Small intestine (tissue), 16 donors: ENCODE data around the gene OR5D16. TPM values are rescaled to one million over a fixed set of nuclear protein-coding genes. Genes with fewer than 3 reads are reported as not detected.

Experiments
- DNase-seq, 2 donors: peaks; one replicate each; pipeline versions ENCODE4 v3.0.0 to v3.0.0-alpha.2; 2013
- FAIRE-seq: peaks from 2 replicates; lab custom pipeline; 2012; peaks lifted over from hg19 to GRCh38; lab: Jason Lieb, UNC
- H3K27ac ChIP-seq, 3 donors: one replicate each; pipeline ENCODE4 v1.5.1; 2013; ENCODE audit warnings: low read length in 2 of 3, mild to moderate bottlenecking in 2 of 3, control low read depth in 1 of 3, inconsistent platforms in 1 of 3, low read depth in 1 of 3, moderate library complexity in 1 of 3
- H3K27me3 ChIP-seq, 3 donors: one replicate each; pipeline ENCODE4 v1.6.1; 2013; ENCODE audit warnings: low read length in 3 of 3, inconsistent platforms in 1 of 3; ENCODE audit not compliant: control insufficient read depth in 3 of 3, insufficient read depth in 3 of 3
- H3K36me3 ChIP-seq, 3 donors: one replicate each; pipeline ENCODE4 v1.6.1; 2013; ENCODE audit warnings: low read length in 3 of 3, inconsistent platforms in 1 of 3, low read depth in 1 of 3, mild to moderate bottlenecking in 1 of 3, moderate library complexity in 1 of 3; ENCODE audit not compliant: control insufficient read depth in 3 of 3, insufficient read depth in 2 of 3
- H3K4me1 ChIP-seq, 3 donors: one replicate each; pipeline ENCODE4 v1.6.1; 2013; ENCODE audit warnings: low read length in 2 of 3, inconsistent platforms in 1 of 3, low read depth in 1 of 3, mild to moderate bottlenecking in 1 of 3, moderate library complexity in 1 of 3; ENCODE audit not compliant: control insufficient read depth in 3 of 3, insufficient read depth in 2 of 3
- H3K4me3 ChIP-seq, 3 donors: one replicate each; pipeline ENCODE4 v1.5.1; 2013; ENCODE audit warnings: low read length in 3 of 3, control low read depth in 1 of 3, inconsistent platforms in 1 of 3, low read depth in 1 of 3, mild to moderate bottlenecking in 1 of 3, moderate library complexity in 1 of 3
- H3K9me3 ChIP-seq, 2 donors: one replicate each; pipeline ENCODE4 v1.6.1; 2013; ENCODE audit warnings: low read depth in 1 of 2, low read length in 1 of 2; ENCODE audit not compliant: control insufficient read depth in 2 of 2, insufficient read depth in 1 of 2
- WGBS, 3 donors: extraction: QIAGEN DNeasy Blood & Tissue Kit; methylation state at CpG; one replicate each; pipeline ENCODE4 v1.1.7; 2013; 5-methylcytosine and 5-hydroxymethylcytosine counted together
- long read RNA-seq, 10 donors: transcript quantifications; one replicate each; lab custom pipeline, GENCODE V29; 2026
- polyA plus RNA-seq, 4 donors: library from polyadenylated mRNA; stranded (reverse) in 3 of 4; unstranded in 1 of 4; fragments of 200-250 nt in 3 of 4; fragments of 120-200 nt in 1 of 4; gene quantifications; one replicate each; pipeline versions ENCODE4 v1.2.1 to v1.2.3, GENCODE V29; 2013
- donor health status: healthy with polysubstance abuse.
- donor health status: control.
- donor health status: control.
- donor health status: Bipolar disorder and iron deficiency.
- donor health status: healthy.

Gene OR5D16
- polyA plus RNA-seq = not detected
- long read RNA-seq, donor 1 = 0 reads
- long read RNA-seq, donor 2 = 0 reads
- long read RNA-seq, donor 3 = 0 reads
- long read RNA-seq, donor 4 = 0 reads
- long read RNA-seq, donor 5 = 0 reads
- long read RNA-seq, donor 6 = 0 reads
- long read RNA-seq, donor 7 = 0 reads
- long read RNA-seq, donor 8 = 0 reads
- long read RNA-seq, donor 9 = 0 reads
- long read RNA-seq, donor 10 = 0 reads

DNA sequence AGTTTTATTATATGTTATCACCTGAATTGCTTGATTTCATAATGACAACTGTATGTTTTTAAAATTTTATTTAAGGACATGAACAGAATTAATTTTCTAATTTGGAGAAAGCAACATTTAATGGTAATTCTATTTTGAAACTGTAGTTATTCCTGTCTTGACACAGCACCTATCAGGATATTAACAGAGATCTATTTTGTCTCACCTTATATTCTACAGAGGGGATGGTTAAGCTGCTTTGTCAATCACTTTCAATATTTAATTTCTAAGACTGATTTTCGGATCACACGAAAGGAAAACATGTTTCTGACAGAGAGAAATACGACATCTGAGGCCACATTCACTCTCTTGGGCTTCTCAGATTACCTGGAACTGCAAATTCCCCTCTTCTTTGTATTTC lies at the start of gene OR5D16:
TSS of gene OR5D16 (plus strand) at position 301 of the 400 bp plus-strand sequence. CDS start at position 301, 0 bp downstream.
- H3K27me3 ChIP-seq = no peaks in the 10 kb centered on the region
- no peak for FAIRE-seq
- H3K9me3 ChIP-seq = peaks cover 0 to 19% of the 10 kb centered on the region in 2 donors
- no peak within 1 kb of the TSS for H3K4me3 ChIP-seq
- H3K27ac ChIP-seq = no peak within 1 kb of the TSS
- H3K36me3 ChIP-seq = no peaks in the 10 kb centered on the region
- no peaks in the 10 kb centered on the region for H3K4me1 ChIP-seq
- DNase-seq = no peak
- 21 to 31% (median 23%) methylated on average over 3 of the region's 3 CpGs for WGBS, 3 donors

DNA sequence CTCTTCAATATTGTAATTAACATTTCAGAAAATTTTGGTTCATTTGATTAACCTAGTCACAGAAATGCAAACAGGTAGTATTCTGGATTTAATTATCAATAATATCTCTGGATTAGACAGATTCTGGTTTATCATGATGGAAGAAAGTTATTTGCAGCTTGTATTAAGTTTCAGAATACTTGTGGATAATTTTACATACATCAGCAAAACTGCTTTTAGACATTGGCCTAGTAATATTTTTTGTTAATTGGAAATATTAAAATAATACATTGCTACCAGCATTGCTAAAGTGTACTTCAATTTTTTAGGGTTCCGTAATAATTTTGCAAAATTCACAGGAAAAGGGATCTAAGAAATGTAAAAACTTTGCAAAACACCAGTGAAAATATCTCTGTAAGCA lies 46.9 kb upstream of the OR5D16 start:
- 75 to 86% (median 86%) methylated on average over 1 of the region's 1 CpG for WGBS, 3 donors
- Histone ChIP-seq H3K27me3 (no peaks in the 10 kb centered on the region), H3K4me3 (no peak overlapping the region), H3K36me3 (no peaks in the 10 kb centered on the region), H3K4me1 (no peaks in the 10 kb centered on the region), H3K9me3 (peaks cover 1 to 21% of the 10 kb centered on the region in 2 donors), H3K27ac (no peak overlapping the region)
- DNase-seq = no peak
- FAIRE-seq = no peak

DNA sequence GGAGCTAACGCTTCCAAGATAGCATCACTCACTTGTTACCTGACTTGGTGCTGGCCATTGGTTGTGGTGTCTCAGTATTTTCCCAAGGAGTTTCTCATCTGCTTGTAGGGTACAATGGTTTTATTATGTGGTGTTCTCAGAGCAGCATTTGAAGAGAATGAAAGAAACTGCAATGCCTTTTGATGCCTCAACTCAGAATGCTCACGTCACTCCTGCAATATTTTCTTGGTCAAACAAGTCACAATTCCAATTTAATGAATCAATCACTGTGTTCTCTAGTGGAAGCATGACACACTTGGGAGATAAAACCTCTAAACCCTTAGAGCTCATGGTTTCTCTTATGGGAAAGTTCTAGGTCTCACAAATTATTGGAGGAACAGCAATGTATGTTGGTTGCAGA lies 45.2 kb upstream of the OR5D16 start:
- no peak overlapping the region for H3K4me3 ChIP-seq
- no peak overlapping the region for H3K27ac ChIP-seq
- no peaks in the 10 kb centered on the region for H3K27me3 ChIP-seq
- no peaks in the 10 kb centered on the region for H3K4me1 ChIP-seq
- DNase-seq (no peak), FAIRE-seq (no peak)
- 42 to 72% (median 66%) methylated on average over 2 of the region's 2 CpGs for WGBS, 3 donors
- peaks cover 1 to 13% of the 10 kb centered on the region in 2 donors for H3K9me3 ChIP-seq
- no peaks in the 10 kb centered on the region for H3K36me3 ChIP-seq

DNA sequence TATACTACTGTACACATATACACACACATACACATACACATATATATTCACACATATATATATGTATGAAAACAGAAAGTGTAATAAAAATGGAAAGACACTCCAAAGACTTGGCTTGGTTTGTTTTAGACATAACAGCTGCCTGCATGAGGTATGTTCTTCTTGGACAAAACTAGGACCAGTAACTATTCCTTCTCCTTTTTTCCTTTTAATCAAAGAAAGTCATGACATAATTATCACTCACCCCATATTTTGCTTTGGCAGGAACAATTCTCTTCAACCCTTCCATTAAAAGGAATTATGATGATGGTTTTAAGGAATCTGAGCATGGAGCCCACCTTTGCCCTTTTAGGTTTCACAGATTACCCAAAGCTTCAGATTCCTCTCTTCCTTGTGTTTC lies 43.3 kb upstream of the OR5D16 start, which contains the start of gene OR5D14:
TSS of gene OR5D14 (plus strand) at position 301 of the 400 bp plus-strand sequence. CDS start at position 301, 0 bp downstream.
- Histone ChIP-seq H3K36me3 (no peaks in the 10 kb centered on the region), H3K9me3 (peaks cover 3 to 21% of the 10 kb centered on the region in 2 donors), H3K4me3 (no peak within 1 kb of the TSS), H3K4me1 (no peaks in the 10 kb centered on the region), H3K27ac (no peak within 1 kb of the TSS), H3K27me3 (no peaks in the 10 kb centered on the region)
- no peak for DNase-seq
- FAIRE-seq = no peak

DNA sequence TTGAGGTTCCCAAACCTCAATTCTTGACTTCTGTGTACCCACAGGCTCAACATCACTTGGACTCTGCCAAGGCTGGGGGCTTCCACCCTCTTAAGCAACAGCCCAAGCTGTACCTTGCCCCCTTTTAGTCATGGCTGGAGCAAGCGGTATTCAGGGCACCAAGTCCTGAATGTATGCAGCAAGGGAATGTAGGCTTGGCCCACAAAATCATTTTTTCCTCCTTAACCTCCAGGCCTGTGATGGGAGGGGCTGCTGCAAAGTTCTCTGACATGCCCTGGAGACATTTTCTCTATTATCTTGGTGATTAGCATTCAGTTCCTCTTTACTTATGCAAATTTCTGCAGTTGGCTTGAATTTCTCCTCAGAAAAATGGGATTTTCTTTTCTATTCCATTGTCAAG lies 32.3 kb upstream of the OR5D16 start:
- no peak for FAIRE-seq
- Histone ChIP-seq H3K4me3 (no peak overlapping the region), H3K36me3 (no peaks in the 10 kb centered on the region), H3K4me1 (no peaks in the 10 kb centered on the region), H3K27ac (no peak overlapping the region), H3K9me3 (peaks cover 0 to 17% of the 10 kb centered on the region in 2 donors), H3K27me3 (no peaks in the 10 kb centered on the region)
- 76 to 90% (median 86%) methylated on average over 1 of the region's 1 CpG for WGBS, 3 donors
- no peak for DNase-seq

DNA sequence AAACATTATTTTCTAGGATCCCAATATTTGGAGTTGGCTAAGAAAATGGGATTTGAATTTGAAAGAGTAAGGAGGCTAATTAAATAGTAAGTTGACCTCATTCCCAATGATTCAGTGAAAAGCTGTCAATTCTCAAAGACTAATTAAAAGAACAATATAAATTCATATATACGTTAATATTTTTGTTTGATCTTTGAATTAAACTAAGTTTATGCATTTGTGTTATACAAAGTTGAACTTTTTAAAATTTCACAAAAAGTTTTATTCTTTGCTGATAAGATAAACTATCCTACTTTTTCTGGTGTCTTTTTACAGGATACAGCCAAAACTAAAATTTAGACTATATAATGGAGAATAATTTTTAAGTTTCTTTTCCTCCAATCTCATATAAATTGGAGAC lies 27.5 kb upstream of the OR5D16 start, which contains the start of gene OR5L1:
TSS of gene OR5L1 (plus strand) at position 301 of the 400 bp plus-strand sequence. CDS start 100 bp downstream, outside the sequence.
- H3K36me3 ChIP-seq = no peaks in the 10 kb centered on the region
- H3K4me1 ChIP-seq = no peaks in the 10 kb centered on the region
- H3K4me3 ChIP-seq = no peak within 1 kb of the TSS
- H3K27me3 ChIP-seq = no peaks in the 10 kb centered on the region
- DNase-seq (no peak), FAIRE-seq (no peak)
- peaks cover 0 to 22% of the 10 kb centered on the region in 2 donors for H3K9me3 ChIP-seq
- 83 to 93% (median 87%) methylated on average over 1 of the region's 1 CpG for WGBS, 3 donors
- H3K27ac ChIP-seq = no peak within 1 kb of the TSS

DNA sequence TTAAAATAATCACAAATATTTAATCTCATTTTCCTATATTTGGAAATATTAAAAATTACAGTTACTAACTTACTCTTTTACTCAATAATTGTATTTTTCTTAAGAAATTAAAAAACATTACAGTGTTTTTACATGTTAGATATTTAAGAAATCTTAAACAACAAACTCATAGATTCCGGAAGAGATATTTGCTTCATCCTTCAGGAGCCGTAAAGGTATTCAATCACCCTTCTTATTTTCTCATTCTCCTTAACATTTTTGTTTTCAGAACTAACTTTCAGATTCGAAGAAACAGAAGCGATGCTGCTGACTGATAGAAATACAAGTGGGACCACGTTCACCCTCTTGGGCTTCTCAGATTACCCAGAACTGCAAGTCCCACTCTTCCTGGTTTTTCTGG lies 19.2 kb upstream of the OR5D16 start, which contains the start of gene OR5D18:
TSS of gene OR5D18 (plus strand) at position 301 of the 400 bp plus-strand sequence. CDS start at position 301, 0 bp downstream.
- no peak for DNase-seq
- FAIRE-seq = no peak
- Histone ChIP-seq H3K9me3 (peaks cover 0 to 20% of the 10 kb centered on the region in 2 donors), H3K27me3 (no peaks in the 10 kb centered on the region), H3K36me3 (no peaks in the 10 kb centered on the region), H3K4me3 (no peak within 1 kb of the TSS), H3K27ac (no peak within 1 kb of the TSS), H3K4me1 (no peaks in the 10 kb centered on the region)
- whole genome bisulfite sequencing, 3 donors = 82 to 88% (median 82%) methylated on average over 5 of the region's 5 CpGs

DNA sequence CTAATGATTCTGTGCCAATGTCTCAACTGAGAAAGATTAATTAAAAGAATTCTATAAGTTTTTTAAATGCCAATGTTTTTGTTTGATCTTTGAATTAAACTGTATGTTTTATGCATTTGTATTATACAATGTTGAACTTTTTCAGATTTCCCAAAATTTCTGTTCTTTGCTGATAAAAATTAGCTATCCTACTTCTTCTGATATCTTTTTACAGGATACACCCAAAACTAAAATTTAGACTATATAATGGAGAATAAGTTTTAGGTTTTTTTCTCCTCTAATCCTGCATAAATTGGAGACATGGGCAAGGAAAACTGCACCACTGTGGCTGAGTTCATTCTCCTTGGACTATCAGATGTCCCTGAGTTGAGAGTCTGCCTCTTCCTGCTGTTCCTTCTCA lies 11.6 kb upstream of the OR5D16 start, which contains the start of gene OR5L2:
TSS of gene OR5L2 (plus strand) at position 301 of the 400 bp plus-strand sequence. CDS start at position 301, 0 bp downstream.
- no peak within 1 kb of the TSS for H3K27ac ChIP-seq
- FAIRE-seq (no peak), DNase-seq (no peak)
- no peaks in the 10 kb centered on the region for H3K27me3 ChIP-seq
- no peaks in the 10 kb centered on the region for H3K4me1 ChIP-seq
- no peaks in the 10 kb centered on the region for H3K36me3 ChIP-seq
- H3K4me3 ChIP-seq = no peak within 1 kb of the TSS
- peaks cover 0 to 24% of the 10 kb centered on the region in 2 donors for H3K9me3 ChIP-seq
